Transverse colon (tissue), 3 donors: ENCODE measurements around the gene INPP4B.

Experiments
- EP300 ChIP-seq: sonication (generic); formaldehyde crosslinking; IDR thresholded peaks from one replicate; pipeline ENCODE4 v1.6.1; 2017; ENCODE audit warnings: antibody characterized with exemption, low read depth
- POLR2A ChIP-seq: fragments of 450-650 bp; IDR thresholded peaks from one replicate; pipeline ENCODE4 v1.6.1; 2016; ENCODE audit warnings: antibody characterized with exemption, mild to moderate bottlenecking, moderate library complexity
- TF ChIP-seq, protein P1 (sequence below), 5 experiments: fragments of 200-600 bp in 3 of 5; fragments of 450-650 bp in 2 of 5; sonication (generic) in 3 of 5; IDR thresholded peaks; 1 replicate in 2 of 5; 2 replicates in 3 of 5; pipeline ENCODE4 v1.5.1; 2016 to 2017; ENCODE audit warnings: antibody characterized with exemption in 5 of 5, inconsistent platforms in 3 of 5, mild to moderate bottlenecking in 2 of 5, moderate library complexity in 1 of 5

DNA sequence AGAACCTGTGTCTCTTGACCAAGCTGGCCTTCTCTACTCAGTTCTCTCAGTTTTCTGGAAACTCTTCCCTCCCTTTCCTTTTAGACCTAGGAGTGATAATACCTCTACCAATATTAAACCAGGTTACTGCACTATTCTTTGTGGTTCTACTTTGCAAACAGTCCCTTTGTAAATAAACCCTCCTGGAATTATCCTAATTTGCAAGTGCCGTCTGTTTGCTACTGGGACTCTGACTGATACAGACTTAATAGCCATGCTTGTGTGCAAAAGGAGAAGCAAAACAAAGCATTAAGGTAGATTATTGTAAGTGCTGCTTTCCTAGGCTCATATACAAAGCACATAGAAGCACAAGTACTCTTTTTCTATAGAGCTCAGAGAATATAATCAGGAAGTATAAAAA, 507.0 kb downstream of the INPP4B start:
- TF ChIP-seq POLR2A (no peak), EP300 (no peak)
- TF ChIP-seq, protein P1, sequence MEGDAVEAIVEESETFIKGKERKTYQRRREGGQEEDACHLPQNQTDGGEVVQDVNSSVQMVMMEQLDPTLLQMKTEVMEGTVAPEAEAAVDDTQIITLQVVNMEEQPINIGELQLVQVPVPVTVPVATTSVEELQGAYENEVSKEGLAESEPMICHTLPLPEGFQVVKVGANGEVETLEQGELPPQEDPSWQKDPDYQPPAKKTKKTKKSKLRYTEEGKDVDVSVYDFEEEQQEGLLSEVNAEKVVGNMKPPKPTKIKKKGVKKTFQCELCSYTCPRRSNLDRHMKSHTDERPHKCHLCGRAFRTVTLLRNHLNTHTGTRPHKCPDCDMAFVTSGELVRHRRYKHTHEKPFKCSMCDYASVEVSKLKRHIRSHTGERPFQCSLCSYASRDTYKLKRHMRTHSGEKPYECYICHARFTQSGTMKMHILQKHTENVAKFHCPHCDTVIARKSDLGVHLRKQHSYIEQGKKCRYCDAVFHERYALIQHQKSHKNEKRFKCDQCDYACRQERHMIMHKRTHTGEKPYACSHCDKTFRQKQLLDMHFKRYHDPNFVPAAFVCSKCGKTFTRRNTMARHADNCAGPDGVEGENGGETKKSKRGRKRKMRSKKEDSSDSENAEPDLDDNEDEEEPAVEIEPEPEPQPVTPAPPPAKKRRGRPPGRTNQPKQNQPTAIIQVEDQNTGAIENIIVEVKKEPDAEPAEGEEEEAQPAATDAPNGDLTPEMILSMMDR (IDR thresholded peaks at IDR 0.05): no peak
